ENCODE measurements around the gene OR1E2. TPM values are rescaled to one million over a fixed set of nuclear protein-coding genes. Genes with fewer than 3 reads are reported as not detected.
A peak's percentile ranks its signal among the peaks of the same experiment; 100 is the strongest.
"Not testable (repeated sequence)": the region's sequence is repeated elsewhere in the genome, so short reads cannot be mapped to it uniquely, and the experiment has no call there.

The OR1E2 gene
- total RNA-seq, 1 donor from 2014 or later = not detected

DNA sequence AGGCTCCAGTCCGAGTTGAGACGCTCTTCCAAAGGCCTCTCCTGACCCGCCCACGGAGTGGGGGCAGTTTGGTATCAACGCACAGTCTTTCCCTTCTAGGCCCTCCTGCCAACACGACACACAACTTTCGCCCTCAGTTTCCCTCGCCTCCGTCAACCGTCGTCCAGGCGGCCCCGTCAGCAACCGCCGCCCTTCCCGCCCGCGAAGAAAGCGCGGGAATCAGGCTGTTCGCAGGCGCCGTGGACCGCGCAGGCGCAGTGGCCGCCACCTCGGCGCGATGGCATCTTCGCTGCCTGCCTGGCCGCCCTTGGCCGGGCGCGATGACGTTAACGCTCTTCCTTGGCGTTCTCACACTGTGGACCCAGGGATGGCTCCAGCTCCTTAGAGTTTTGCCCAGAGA, 38.0 kb upstream of the OR1E2 start, which contains the start of gene SPATA22:
SPATA22 (minus strand) TSS at position 221 of the 400 bp plus-strand sequence. CDS start 2,494 bp downstream, outside the sequence.
- no peak within 1 kb of the TSS for H3K4me3 ChIP-seq (ENCODE audit: low read depth, low read length)
- TF ChIP-seq, protein P1, sequence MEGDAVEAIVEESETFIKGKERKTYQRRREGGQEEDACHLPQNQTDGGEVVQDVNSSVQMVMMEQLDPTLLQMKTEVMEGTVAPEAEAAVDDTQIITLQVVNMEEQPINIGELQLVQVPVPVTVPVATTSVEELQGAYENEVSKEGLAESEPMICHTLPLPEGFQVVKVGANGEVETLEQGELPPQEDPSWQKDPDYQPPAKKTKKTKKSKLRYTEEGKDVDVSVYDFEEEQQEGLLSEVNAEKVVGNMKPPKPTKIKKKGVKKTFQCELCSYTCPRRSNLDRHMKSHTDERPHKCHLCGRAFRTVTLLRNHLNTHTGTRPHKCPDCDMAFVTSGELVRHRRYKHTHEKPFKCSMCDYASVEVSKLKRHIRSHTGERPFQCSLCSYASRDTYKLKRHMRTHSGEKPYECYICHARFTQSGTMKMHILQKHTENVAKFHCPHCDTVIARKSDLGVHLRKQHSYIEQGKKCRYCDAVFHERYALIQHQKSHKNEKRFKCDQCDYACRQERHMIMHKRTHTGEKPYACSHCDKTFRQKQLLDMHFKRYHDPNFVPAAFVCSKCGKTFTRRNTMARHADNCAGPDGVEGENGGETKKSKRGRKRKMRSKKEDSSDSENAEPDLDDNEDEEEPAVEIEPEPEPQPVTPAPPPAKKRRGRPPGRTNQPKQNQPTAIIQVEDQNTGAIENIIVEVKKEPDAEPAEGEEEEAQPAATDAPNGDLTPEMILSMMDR (conservative IDR thresholded peaks at IDR 0.05; ENCODE audit: low read depth, low read length) = no peak
- no peak for DNase-seq (ENCODE audit: low read depth)

DNA sequence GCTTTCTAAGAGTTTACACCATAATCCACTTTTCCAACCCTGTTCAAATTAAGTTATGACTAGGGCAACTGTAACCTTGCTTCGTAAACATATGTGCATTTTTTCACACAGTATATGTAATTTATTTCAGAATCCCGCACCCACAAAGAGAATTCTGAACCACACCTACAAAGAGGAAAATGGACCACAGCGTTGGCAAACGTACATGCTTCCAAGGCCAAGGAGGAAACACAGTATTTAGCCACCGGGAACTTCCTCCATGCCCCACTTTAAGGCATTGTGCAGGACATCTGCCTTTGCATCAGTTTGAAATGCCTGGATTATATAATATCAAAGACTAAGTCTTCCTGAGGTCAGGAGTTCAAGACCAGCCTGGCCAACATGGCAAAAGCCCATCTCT, 35.9 kb upstream of the OR1E2 start:
- DNase-seq (ENCODE audit: low read depth) = no peak
- no peak overlapping the region for H3K4me3 ChIP-seq (ENCODE audit: low read depth, low read length)
- TF ChIP-seq, protein P1 (conservative IDR thresholded peaks at IDR 0.05; ENCODE audit: low read depth, low read length) = no peak

DNA sequence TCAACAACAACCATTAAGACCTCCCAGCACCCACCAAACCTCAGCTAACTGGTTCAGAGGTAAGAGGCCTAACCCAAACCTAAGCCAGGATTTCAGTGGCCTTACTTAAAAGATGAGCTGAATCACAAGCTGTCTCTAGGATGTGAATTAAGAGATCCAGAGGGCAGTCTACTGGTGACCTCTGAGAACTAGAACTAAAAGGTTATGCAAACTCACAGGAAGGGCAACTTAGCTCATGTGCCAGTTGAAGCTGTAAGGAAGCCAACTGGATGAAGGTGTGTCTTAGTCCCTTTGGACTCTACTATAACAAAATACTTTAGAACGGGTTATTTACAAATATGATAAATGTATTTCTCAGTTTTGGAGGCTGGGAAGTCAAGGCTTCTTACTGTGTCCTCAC, 32.7 kb upstream of the OR1E2 start:
- H3K4me3 ChIP-seq (ENCODE audit: low read depth, low read length); DNase-seq (ENCODE audit: low read depth): not testable (repeated sequence)

DNA sequence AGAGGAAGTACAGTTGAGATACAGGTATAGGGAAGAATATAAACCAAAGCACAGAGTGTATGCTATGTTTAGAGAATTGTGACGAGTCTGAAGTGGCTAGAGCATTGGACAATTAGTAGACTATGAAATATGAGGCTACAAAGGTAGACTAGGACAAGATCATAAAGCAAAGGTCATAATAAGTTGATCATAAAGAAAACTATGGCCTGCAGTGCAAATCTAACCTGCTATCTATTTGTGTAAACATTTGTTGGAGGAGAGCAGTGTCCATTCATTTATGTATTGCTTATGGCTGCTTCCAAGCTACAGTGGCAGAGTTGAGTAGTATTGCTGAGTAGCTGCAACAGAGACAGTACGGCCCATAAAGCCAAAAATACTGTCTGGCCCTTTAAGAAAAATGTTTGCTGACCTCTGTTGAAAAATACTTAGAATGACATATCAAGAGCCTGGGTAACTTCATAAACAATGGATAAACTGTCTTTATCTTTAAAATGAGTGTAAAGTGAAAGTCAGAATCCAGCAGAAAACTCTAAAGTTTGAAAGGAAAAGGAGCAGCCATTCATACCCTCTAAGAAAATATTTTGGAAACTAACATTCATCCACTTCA, 14.5 kb upstream of the OR1E2 start:
- TF ChIP-seq, protein P1 (conservative IDR thresholded peaks at IDR 0.05; ENCODE audit: low read depth, low read length) = no peak
- no peak overlapping the region for H3K4me3 ChIP-seq (ENCODE audit: low read depth, low read length)
- DNase-seq (ENCODE audit: low read depth) = no peak

DNA sequence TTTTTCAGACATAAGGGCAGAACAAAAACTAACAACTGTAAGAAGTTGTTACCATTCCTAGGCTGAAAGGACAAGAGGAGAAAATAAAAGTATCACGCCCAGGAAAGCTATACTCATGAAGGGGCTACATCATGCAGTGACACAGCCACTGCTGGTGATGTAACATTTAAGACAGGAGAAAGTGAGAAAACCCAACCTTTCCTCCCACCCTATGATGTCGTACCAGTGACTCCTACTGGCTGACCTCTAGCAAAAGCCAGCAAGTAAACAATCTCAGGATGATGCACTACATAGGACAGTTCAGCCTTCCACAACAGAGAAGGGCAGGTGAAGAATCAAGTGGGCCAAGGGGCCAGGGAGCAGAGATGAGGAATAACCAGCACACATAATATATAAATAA, 14.0 kb upstream of the OR1E2 start:
- TF ChIP-seq, protein P1 (conservative IDR thresholded peaks at IDR 0.05; ENCODE audit: low read depth, low read length) = peak; percentile 32
- no peak for DNase-seq (ENCODE audit: low read depth)
- no peak overlapping the region for H3K4me3 ChIP-seq (ENCODE audit: low read depth, low read length)

DNA sequence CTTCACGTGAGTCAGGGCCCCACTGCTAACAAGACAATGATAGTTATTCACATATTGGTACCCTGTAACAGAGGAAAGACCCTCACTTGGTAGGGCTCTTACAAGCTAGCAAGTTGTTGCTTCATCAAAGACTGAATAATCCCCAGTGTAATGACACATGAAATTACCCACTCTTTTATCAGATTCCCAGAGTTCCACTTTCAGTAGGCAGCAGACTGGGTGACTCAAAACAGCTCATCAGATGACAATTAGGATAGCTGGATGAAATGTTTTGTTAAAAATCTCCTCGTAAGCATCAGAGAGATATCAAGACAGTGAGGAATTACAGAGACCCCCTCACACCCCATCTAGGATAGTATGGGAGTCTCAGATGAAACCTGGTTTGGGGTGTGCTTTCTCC, 6.8 kb upstream of the OR1E2 start:
- TF ChIP-seq, protein P1 (conservative IDR thresholded peaks at IDR 0.05; ENCODE audit: low read depth, low read length) = no peak
- DNase-seq (ENCODE audit: low read depth) = no peak
- H3K4me3 ChIP-seq (ENCODE audit: low read depth, low read length) = no peak overlapping the region

DNA sequence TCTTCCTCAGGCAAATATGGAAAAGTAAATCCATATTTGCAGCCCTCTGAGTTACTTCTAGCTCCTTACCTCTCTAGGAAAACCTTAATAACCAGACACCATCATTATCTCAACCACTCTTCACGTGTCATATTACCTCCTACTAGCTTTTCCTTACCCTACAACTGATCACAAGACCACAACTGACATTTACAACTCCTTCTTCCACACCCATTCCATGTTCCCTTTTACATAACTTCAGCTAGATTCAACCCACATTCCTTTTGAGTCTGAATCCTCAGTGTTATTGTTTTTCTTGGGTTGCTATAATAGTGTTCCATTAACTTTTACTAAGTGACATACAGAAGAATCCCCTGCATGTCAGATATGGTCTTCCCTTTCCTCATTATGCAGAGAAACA, 4.7 kb upstream of the OR1E2 start:
- no peak overlapping the region for H3K4me3 ChIP-seq (ENCODE audit: low read depth, low read length)
- TF ChIP-seq, protein P1 (conservative IDR thresholded peaks at IDR 0.05; ENCODE audit: low read depth, low read length) = no peak
- no peak for DNase-seq (ENCODE audit: low read depth)

DNA sequence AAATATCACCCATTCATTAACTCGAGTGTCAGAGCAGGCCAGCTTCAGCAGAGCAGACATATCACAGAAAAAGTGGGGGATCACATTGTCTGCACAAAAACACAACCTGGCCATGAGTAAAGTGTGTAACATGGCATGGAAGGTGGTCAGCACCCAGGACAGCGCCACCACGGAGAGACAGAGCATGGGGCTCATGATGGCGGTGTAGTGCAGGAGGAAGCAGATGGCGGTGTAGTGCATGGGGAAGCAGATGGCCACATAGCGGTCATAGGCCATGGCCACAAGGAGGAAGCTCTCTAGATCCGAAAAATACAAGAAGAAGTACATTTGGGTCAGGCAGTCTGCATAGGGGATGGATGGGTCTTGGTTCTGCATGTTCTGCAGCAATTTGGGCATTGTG, 426 bp downstream of the OR1E2 start:
- H3K4me3 ChIP-seq (ENCODE audit: low read depth, low read length); DNase-seq (ENCODE audit: low read depth): not testable (repeated sequence)
